Gastrocnemius medialis (tissue), 4 donors: ENCODE results near the gene SOWAHA.

Experiments
- POLR2A ChIP-seq, 2 donors: fragments of 450-650 bp; IDR thresholded peaks; one replicate each; pipeline ENCODE4 v1.6.1; 2017; ENCODE audit warnings: antibody characterized with exemption in 2 of 2, mild to moderate bottlenecking in 2 of 2, moderate library complexity in 2 of 2
- TF ChIP-seq, protein P1 (sequence below), 5 experiments: fragments of 450-650 bp in 3 of 5; fragments of 200-600 bp in 2 of 5; sonication (generic) in 2 of 5; IDR thresholded peaks in 4 of 5; conservative IDR thresholded peaks in 1 of 5; 1 replicate in 4 of 5; 2 replicates in 1 of 5; pipeline ENCODE4 v1.5.1; 2016 to 2019; ENCODE audit warnings: antibody characterized with exemption in 5 of 5, mild to moderate bottlenecking in 3 of 5, moderate library complexity in 3 of 5

DNA sequence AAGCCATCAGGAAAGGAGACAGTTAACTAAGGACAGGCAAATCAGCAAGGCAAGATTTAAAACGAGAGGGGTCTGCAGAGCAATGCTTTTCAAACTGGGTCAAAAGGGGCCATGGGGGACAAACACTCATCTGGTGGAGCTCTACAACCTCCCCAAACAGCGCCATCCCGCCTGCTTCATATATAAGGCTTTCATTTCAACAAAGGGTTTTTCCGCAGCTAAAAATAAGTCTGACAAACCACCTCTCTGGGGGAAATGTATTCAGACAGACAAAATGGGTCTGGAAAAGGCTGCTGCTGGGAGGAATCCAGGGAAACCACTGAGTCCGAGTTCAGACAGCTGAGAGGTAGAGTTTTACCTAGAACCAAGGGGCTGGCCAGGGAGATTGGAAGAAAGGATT, 27.7 kb upstream of the SOWAHA start:
- TF ChIP-seq, protein P1, sequence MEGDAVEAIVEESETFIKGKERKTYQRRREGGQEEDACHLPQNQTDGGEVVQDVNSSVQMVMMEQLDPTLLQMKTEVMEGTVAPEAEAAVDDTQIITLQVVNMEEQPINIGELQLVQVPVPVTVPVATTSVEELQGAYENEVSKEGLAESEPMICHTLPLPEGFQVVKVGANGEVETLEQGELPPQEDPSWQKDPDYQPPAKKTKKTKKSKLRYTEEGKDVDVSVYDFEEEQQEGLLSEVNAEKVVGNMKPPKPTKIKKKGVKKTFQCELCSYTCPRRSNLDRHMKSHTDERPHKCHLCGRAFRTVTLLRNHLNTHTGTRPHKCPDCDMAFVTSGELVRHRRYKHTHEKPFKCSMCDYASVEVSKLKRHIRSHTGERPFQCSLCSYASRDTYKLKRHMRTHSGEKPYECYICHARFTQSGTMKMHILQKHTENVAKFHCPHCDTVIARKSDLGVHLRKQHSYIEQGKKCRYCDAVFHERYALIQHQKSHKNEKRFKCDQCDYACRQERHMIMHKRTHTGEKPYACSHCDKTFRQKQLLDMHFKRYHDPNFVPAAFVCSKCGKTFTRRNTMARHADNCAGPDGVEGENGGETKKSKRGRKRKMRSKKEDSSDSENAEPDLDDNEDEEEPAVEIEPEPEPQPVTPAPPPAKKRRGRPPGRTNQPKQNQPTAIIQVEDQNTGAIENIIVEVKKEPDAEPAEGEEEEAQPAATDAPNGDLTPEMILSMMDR (IDR thresholded peaks at IDR 0.05 in 4 of 5, conservative IDR thresholded peaks at IDR 0.05 in 1 of 5) = no peak
- TF ChIP-seq POLR2A (IDR thresholded peaks at IDR 0.05) = no peak
